GM12878 (cell line): ENCODE data around the gene SLC4A8. TPM values are rescaled to one million over a fixed set of nuclear protein-coding genes. Genes with fewer than 3 reads are reported as not detected.

ENCODE experiments used
- ATAC-seq: fragments of 200-7000 bp; cut with Tn5 transposase; 3 replicates; pipeline ENCODE4 v1.9.1; 2020; ENCODE audit warnings: mild to moderate bottlenecking, moderate library complexity
- BruUV-seq: library from RNA; stranded (reverse); fragments of 400-500 nt; replicated peaks from 2 replicates; lab custom pipeline; 2021; lab: Mats Ljungman, UMichigan
- CTCF ChIA-PET: fragments of 300-600 bp; sonication (Branson Sonifier 250); formaldehyde crosslinking; extraction: SDS; loops from one replicate; lab custom pipeline; 2021; ENCODE audit warnings: inconsistent platforms; lab: Yijun Ruan, JAX
- POLR2A ChIA-PET: fragments of 350-600 bp; formaldehyde crosslinking; extraction: SDS; loops from one replicate; lab custom pipeline; 2021; ENCODE audit warnings: inconsistent platforms; lab: Charles Lee
- RAD21 ChIA-PET: fragments of 300-600 bp; sonication (Branson Sonifier 250); formaldehyde crosslinking; loops from one replicate; lab custom pipeline; 2023; ENCODE audit warnings: antibody characterized with exemption; ENCODE audit not compliant: unreplicated experiment; lab: Charles Lee
- SMC1A ChIA-PET: fragments of 300-600 bp; sonication (Branson Sonifier 250); formaldehyde crosslinking; loops from one replicate; lab custom pipeline; 2023; ENCODE audit not compliant: unreplicated experiment, uncharacterized antibody; lab: Charles Lee
- DNase-seq: peaks from one replicate; pipeline ENCODE4 v3.0.0-alpha.2; 2011; ENCODE audit warnings: low read depth, low spot score
- FAIRE-seq: peaks from 3 replicates; lab custom pipeline; 2011; peaks lifted over from hg19 to GRCh38; lab: Jason Lieb, UNC
- H2AFZ ChIP-seq: 2 replicates; pipeline ENCODE4 v1.6.0; 2011; ENCODE audit warnings: low read depth, low read length, control low read depth; ENCODE audit not compliant: control insufficient read depth
- H3K27ac ChIP-seq: 2 replicates; pipeline ENCODE4 v1.5.1; 2011; ENCODE audit warnings: control low read depth; ENCODE audit not compliant: control insufficient read depth, insufficient read depth
- H3K27me3 ChIP-seq, 2 experiments: replicated peaks in 1 of 2; 2 replicates each; pipeline versions ENCODE4 v1.6.0 to v1.6.1; 2011; ENCODE audit warnings: low read length in 1 of 2; ENCODE audit not compliant: control insufficient read depth in 2 of 2, insufficient read depth in 2 of 2
- H3K36me3 ChIP-seq, 2 experiments: 2 replicates each; pipeline ENCODE4 v1.5.1; 2011; ENCODE audit warnings: low read length in 1 of 2; ENCODE audit not compliant: control insufficient read depth in 2 of 2, insufficient read depth in 2 of 2
- H3K4me1 ChIP-seq: 2 replicates; pipeline ENCODE4 v1.6.1; 2011; ENCODE audit warnings: mild to moderate bottlenecking, low read length, moderate library complexity, mixed read lengths; ENCODE audit not compliant: control insufficient read depth, insufficient read depth
- H3K4me2 ChIP-seq: 2 replicates; pipeline ENCODE4 v1.6.0; 2011; ENCODE audit warnings: control low read depth; ENCODE audit not compliant: control insufficient read depth, insufficient read depth
- H3K4me3 ChIP-seq: fragments of 200-600 bp; sonication (generic); 2 replicates; pipeline ENCODE4 v1.5.1; 2016
- H3K79me2 ChIP-seq: 2 replicates; pipeline ENCODE4 v1.6.0; 2011; ENCODE audit warnings: low read length; ENCODE audit not compliant: control insufficient read depth, insufficient read depth
- H3K9ac ChIP-seq: 2 replicates; pipeline ENCODE4 v1.8.0; 2011; ENCODE audit warnings: low read length, control low read depth, mixed read lengths; ENCODE audit not compliant: control insufficient read depth, insufficient read depth
- H3K9me3 ChIP-seq: replicated peaks from 3 replicates; pipeline ENCODE4 v1.5.1; 2011; ENCODE audit warnings: mild to moderate bottlenecking, low read length; ENCODE audit not compliant: control insufficient read depth, insufficient read depth
- H4K20me1 ChIP-seq: 2 replicates; pipeline ENCODE4 v1.6.0; 2011; ENCODE audit not compliant: control insufficient read depth, insufficient read depth
- E2F4 ChIP-seq: IDR thresholded peaks from 2 replicates; pipeline ENCODE4 v1.6.1; 2012; ENCODE audit warnings: low read depth, low read length, improper control_type of control experiment
- E4F1 ChIP-seq: fragments of 450-650 bp; IDR thresholded peaks from 2 replicates; pipeline ENCODE4 v1.6.1; 2018; ENCODE audit warnings: borderline replicate concordance, mild to moderate bottlenecking; ENCODE audit not compliant: partially characterized antibody
- HDGF ChIP-seq: fragments of 450-650 bp; IDR thresholded peaks from 2 replicates; pipeline ENCODE4 v1.6.1; 2016; ENCODE audit warnings: antibody characterized with exemption
- MXI1 ChIP-seq: fragments of 150-350 bp; IDR thresholded peaks from 2 replicates; pipeline ENCODE4 v1.6.1; 2011; ENCODE audit warnings: low read depth, mild to moderate bottlenecking, inconsistent platforms, low read length, improper control_type of control experiment
- RBBP5 ChIP-seq: fragments of 200-600 bp; sonication (generic); conservative IDR thresholded peaks from 2 replicates; pipeline ENCODE4 v1.6.1; 2016
- REST ChIP-seq: IDR thresholded peaks from 2 replicates; pipeline ENCODE4 v1.6.1; 2012; ENCODE audit warnings: mild to moderate bottlenecking, low read depth, low read length
- SMAD1 ChIP-seq: fragments of 450-650 bp; IDR thresholded peaks from 2 replicates; pipeline ENCODE4 v1.6.1; 2018; ENCODE audit warnings: mild to moderate bottlenecking, low read depth; ENCODE audit not compliant: partially characterized antibody
- ZNF622 ChIP-seq: fragments of 450-650 bp; IDR thresholded peaks from 2 replicates; pipeline ENCODE4 v1.6.1; 2017; ENCODE audit warnings: mild to moderate bottlenecking, inconsistent platforms
- WGBS: methylation state at CpG from one replicate; pipeline ENCODE4 v1.1.6; 2016; ENCODE audit warnings: low lambda C conversion rate; ENCODE audit not compliant: insufficient replicate concordance, insufficient coverage; ENCODE audit errors: missing lambda C conversion rate; 5-methylcytosine and 5-hydroxymethylcytosine counted together
- in situ Hi-C: fragments of 300-500 bp; cut with MboI; formaldehyde crosslinking; loops from 9 replicates; pipeline ENCODE4 v1.14.3; 2018; ENCODE audit warnings: mixed read lengths
- intact Hi-C: fragments of 100-400 bp; cut with micrococcal nuclease; formaldehyde crosslinking; loops from one replicate; pipeline ENCODE4 v1.14.2; 2022; ENCODE audit not compliant: unreplicated experiment
- polyA plus RNA-seq, 11 experiments: library from polyadenylated mRNA; depleted of rRNA in 4 of 11; unstranded in 6 of 11; stranded (reverse) in 5 of 11; fragments of >200 nt; fragmentation: Nextera tagmentation in 4 of 11; fragmentation: Illumina TruSeq in 1 of 11; extraction: Ambion mirVana in 4 of 11; extraction: Trizol in 1 of 11; gene quantifications; 1 replicate in 1 of 11; 2 replicates in 10 of 11; pipeline versions ENCODE4 v1.2.1 to v1.2.3, GENCODE V29; 2011 to 2016; ENCODE audit warnings: inconsistent platforms in 2 of 11, missing spikeins in 2 of 11, low read depth in 1 of 11
- total RNA-seq, 4 experiments: library from RNA; depleted of rRNA in 3 of 4; stranded (reverse); fragments of >200 nt in 3 of 4; fragmentation: Illumina TruSeq in 1 of 4; extraction: Trizol in 1 of 4; gene quantifications; 2 replicates each; pipeline versions ENCODE4 v1.2.1 to v1.2.3, GENCODE V29; 2013 to 2021
- TF ChIP-seq, protein P1 (sequence below): fragments of 450-650 bp; IDR thresholded peaks from 2 replicates; pipeline ENCODE4 v1.6.1; 2016; ENCODE audit warnings: mild to moderate bottlenecking, moderate library complexity, borderline replicate concordance
- TF ChIP-seq, protein P2 (sequence below): IDR thresholded peaks from 2 replicates; pipeline ENCODE4 v1.6.1; 2012; ENCODE audit warnings: low read depth, low read length, improper control_type of control experiment
- TF ChIP-seq, protein P3 (sequence below): IDR thresholded peaks from 2 replicates; pipeline ENCODE4 v1.6.1; 2012; ENCODE audit warnings: low read depth, low read length, improper control_type of control experiment

Gene SLC4A8
- total and polyA plus RNA-seq, 10 of the 15 experiments (the other 5 are each of a cell fraction or from before 2014, with no cell fraction given), result 1.4 to 7.7 (median 3.7) TPM

DNA sequence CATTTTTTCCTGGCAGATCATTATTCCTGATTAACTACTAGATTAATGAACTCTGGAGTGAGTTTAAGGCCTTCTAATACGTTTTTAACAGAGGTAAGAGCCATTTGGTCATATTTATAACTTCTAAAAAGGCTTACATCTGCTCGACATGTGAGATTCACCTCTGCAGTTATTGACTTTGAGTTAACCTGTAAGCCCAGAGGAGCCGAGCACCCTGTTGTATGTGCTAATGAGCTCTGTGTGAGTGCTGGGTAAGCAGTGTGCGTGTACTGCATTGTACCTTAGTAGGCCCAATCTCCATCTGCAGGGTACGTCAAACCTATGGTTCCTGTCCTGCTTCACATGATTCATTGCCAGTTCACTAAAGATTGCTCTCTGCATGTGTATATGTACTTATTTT is 18.9 kb downstream of the SLC4A8 start:
- in situ Hi-C loops (no loop called here), intact Hi-C loops (no loop called here)
- POLR2A ChIA-PET, result no interaction called here
- no peak for ATAC-seq
- no TSS peak for BruUV-seq
- no peaks in the 10 kb centered on the region for H3K4me1 ChIP-seq
- no peaks in the 10 kb centered on the region for H3K27me3 ChIP-seq
- no peak for FAIRE-seq
- no peak overlapping the region for H3K4me3 ChIP-seq
- no peaks in the 10 kb centered on the region for H3K36me3 ChIP-seq
- CTCF ChIA-PET, result no interaction called here
- H3K27ac ChIP-seq, result no peak overlapping the region
- SMC1A ChIA-PET, result no interaction called here
- no peak overlapping the region for H3K4me2 ChIP-seq
- H3K9ac ChIP-seq, result no peak overlapping the region
- no peak for DNase-seq
- H4K20me1 ChIP-seq, result no peaks in the 10 kb centered on the region
- RAD21 ChIA-PET, result no interaction called here
- no peak overlapping the region for H2AFZ ChIP-seq
- H3K79me2 ChIP-seq, result no peaks in the 10 kb centered on the region
- WGBS, result 73% methylated on average over 5 of the region's 5 CpGs
- H3K9me3 ChIP-seq, result no peaks in the 10 kb centered on the region
- no peak for TF ChIP-seq ZNF622
- no peak for TF ChIP-seq RBBP5
- TF ChIP-seq MXI1, result no peak
- TF ChIP-seq, protein P1, sequence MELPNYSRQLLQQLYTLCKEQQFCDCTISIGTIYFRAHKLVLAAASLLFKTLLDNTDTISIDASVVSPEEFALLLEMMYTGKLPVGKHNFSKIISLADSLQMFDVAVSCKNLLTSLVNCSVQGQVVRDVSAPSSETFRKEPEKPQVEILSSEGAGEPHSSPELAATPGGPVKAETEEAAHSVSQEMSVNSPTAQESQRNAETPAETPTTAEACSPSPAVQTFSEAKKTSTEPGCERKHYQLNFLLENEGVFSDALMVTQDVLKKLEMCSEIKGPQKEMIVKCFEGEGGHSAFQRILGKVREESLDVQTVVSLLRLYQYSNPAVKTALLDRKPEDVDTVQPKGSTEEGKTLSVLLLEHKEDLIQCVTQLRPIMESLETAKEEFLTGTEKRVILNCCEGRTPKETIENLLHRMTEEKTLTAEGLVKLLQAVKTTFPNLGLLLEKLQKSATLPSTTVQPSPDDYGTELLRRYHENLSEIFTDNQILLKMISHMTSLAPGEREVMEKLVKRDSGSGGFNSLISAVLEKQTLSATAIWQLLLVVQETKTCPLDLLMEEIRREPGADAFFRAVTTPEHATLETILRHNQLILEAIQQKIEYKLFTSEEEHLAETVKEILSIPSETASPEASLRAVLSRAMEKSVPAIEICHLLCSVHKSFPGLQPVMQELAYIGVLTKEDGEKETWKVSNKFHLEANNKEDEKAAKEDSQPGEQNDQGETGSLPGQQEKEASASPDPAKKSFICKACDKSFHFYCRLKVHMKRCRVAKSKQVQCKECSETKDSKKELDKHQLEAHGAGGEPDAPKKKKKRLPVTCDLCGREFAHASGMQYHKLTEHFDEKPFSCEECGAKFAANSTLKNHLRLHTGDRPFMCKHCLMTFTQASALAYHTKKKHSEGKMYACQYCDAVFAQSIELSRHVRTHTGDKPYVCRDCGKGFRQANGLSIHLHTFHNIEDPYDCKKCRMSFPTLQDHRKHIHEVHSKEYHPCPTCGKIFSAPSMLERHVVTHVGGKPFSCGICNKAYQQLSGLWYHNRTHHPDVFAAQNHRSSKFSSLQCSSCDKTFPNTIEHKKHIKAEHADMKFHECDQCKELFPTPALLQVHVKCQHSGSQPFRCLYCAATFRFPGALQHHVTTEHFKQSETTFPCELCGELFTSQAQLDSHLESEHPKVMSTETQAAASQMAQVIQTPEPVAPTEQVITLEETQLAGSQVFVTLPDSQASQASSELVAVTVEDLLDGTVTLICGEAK, result no peak
- TF ChIP-seq, protein P2, sequence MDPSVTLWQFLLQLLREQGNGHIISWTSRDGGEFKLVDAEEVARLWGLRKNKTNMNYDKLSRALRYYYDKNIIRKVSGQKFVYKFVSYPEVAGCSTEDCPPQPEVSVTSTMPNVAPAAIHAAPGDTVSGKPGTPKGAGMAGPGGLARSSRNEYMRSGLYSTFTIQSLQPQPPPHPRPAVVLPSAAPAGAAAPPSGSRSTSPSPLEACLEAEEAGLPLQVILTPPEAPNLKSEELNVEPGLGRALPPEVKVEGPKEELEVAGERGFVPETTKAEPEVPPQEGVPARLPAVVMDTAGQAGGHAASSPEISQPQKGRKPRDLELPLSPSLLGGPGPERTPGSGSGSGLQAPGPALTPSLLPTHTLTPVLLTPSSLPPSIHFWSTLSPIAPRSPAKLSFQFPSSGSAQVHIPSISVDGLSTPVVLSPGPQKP, result no peak
- no peak for TF ChIP-seq REST
- no peak for TF ChIP-seq SMAD1
- TF ChIP-seq E4F1, result no peak
- TF ChIP-seq HDGF, result no peak
- no peak for TF ChIP-seq E2F4
- TF ChIP-seq, protein P3, sequence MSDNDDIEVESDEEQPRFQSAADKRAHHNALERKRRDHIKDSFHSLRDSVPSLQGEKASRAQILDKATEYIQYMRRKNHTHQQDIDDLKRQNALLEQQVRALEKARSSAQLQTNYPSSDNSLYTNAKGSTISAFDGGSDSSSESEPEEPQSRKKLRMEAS, result no peak
